Stimulated activated CD4-positive, alpha-beta T cell treated with anti-CD3 and anti-CD28 coated beads, Interleukin-12 subunit alpha, Interleukin-12 subunit beta, amount 100 ng/mL, for 4 hours (primary cell): ENCODE data around the gene CCDC59.
"Not testable (repeated sequence)": the region's sequence is repeated elsewhere in the genome, so short reads cannot be mapped to it uniquely, and the experiment has no call there.

Experiments
- DNase-seq: peaks from one replicate; pipeline ENCODE4 v3.0.0-alpha.2; 2020

The CCDC59 gene

GRCh38 chr12:82358200-82359114 is at the start of gene CCDC59, which contains the start of gene METTL25:
CCDC59 (minus strand) TSS chr12:82358387; CDS start chr12:82358376, 11 bp downstream.
METTL25 (plus strand) TSS chr12:82358529; CDS start chr12:82358566, 37 bp downstream.
- DNase-seq = peak; percentile 97

- no peak for DNase-seq
Measured at GRCh38 chr12:82407481-82407880, 49.3 kb upstream of the CCDC59 start.

DNA sequence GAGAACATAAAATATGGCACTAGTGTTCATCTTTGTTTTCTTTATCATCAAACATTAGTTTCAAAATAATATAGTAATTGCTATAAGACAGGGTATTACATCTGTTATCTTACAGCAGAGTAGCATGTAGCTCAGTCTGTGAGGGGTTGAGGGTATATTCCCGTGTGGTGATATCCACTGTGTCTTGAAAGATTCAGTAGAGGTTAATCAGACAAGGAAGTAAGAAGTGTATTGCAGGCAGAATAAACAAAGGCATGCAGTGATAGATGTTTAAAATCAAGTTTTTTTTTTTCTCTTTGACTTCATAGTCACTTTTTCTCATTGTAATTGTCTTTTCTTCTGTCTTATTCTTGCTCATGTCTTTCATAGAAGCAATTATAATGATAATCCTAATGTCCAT is 48.5 kb upstream of the CCDC59 start:
- DNase-seq = no peak

- DNase-seq = no peak
Measured at GRCh38 chr12:82400819-82401218, 42.6 kb upstream of the CCDC59 start.

DNA sequence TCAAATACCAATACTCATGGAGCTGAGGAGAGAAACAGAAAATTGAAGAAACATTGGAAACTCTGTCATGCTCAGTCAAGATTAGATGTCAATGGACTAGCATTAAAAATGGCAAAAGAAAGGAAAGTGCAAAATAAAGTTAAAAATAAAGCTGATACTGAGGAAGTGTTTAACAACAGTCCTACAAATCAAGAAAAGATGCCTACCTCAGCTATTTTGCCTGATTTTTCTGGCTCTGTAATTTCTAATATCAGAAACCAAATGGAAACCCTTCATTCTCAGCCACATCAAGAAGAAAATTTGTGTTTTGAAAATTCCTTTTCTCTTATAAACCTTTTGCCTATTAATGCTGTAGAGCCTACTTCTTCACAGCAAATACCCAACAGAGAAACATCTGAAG is 40.7 kb upstream of the CCDC59 start:
- no peak for DNase-seq

DNA sequence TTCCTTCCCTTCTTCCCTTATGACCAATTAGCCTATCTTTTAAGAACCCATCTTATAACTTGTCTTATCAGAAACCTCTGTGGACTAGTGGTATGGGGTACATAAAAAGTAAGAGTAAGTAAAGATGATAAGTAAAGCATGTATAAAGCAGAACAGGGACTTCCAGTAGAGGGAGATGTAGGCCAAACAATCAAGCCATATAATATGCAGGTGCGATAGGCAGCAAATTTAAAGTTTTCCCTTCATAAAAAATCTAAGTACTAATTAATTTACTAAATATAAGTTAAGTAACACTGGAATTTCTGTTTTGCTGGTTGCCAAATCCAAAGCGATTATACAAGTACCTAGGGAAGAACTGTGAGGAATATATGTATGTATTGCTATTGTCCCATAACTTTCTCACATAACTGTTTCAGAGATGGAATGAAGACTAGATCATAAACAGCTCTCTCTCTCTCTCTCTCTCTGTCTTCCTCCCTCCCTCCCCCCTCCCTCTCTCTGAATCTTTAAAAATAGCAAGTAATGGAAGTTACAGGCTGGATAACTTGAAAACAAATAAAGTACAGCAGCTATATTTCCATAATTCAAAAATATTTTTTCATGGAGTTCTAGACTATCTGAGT is 25.9 kb upstream of the CCDC59 start:
- DNase-seq = no peak

DNA sequence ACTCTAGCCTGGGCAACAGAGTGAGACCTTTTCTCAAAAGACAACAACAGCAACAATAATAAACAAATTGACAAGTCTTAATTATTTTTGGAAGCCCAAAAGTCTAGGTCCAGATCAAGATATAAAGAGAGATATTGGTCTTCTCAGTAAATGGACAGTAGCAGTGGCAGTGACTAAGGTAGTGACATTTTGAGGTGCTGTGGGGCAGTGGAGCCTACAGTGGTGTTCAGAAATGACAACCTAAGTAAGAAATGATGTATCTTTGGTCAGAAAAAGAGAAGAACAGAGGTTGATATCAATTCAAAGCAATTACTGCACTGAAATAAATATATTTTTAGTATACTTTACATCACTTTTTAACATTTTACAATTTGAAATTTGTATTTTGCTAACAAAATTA is 20.8 kb upstream of the CCDC59 start:
- DNase-seq = no peak

DNA sequence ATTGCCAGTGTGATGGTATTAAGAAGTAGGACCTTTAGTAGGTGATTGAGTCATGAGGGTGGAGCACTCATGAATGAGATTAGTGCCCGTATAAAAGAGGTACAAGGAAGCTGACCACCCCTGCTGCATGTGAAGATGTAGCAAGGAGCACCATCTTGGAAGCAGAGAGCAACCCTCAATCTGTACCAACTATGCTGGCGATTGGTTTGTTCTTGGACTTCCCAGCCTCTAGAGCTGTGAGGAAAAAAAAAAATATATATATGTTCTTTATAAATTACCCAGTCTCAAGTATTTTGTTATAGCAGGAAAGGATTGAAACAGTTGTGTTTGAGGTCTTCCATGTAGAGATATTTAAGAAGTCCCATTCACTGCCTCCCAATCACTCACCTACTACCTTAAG is 17.0 kb upstream of the CCDC59 start:
- DNase-seq = no peak

- DNase-seq = no peak
Measured at GRCh38 chr12:82366197-82366596, 8.0 kb upstream of the CCDC59 start.

GRCh38 chr12:82363990-82364389 is 5.8 kb upstream of the CCDC59 start:
- DNase-seq = no peak

DNA sequence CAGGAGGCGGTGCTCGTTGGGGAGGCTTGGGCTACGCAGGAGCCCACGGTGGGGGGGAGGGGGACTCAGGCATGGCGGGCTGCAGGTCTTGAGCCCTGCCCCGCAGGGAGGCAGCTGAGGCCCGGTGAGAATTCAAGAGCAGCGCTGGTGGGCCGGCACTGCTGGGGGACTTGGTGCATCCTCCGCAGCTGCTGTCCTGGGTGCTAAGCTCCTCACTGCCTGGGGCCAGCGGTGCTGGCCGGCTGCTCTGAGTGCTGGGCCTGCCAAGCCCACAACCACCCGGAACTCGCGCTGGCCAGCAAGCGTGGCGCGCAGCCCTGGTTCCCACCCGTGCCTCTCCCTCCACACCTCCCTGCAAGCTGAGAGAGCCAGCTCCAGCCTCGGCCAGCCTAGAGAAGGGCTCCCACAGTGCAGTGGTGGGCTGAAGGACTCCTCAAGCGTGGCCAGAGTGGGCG is 3.3 kb upstream of the CCDC59 start:
- DNase-seq = no peak

DNA sequence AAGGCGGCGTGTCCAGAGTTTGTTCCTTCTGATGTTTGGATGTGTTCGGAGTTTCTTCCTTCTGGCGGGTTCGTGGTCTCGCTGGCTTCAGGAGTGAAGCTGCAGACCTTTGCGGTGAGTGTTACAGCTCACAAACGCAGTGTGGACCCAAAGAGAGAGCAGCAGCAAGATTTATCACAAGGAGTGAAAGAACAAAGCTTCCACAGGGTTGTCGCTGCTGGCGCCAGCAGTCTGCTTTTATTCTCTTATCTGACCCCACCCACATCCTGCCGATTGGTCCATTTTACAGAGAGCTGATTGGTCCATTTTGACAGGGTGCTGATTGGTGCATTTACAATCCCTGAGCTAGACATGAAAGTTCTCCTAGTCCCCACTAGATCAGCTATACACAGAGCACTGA is 2.6 kb upstream of the CCDC59 start:
- DNase-seq = not testable (repeated sequence)

GRCh38 chr12:82359115-82359478 is 910 bp upstream of the CCDC59 start:
- no peak for DNase-seq

- no peak for DNase-seq
Measured at GRCh38 chr12:82357845-82358199, 365 bp downstream of the CCDC59 start.

GRCh38 chr12:82357340-82357739 is 847 bp downstream of the CCDC59 start:
- no peak for DNase-seq

DNA sequence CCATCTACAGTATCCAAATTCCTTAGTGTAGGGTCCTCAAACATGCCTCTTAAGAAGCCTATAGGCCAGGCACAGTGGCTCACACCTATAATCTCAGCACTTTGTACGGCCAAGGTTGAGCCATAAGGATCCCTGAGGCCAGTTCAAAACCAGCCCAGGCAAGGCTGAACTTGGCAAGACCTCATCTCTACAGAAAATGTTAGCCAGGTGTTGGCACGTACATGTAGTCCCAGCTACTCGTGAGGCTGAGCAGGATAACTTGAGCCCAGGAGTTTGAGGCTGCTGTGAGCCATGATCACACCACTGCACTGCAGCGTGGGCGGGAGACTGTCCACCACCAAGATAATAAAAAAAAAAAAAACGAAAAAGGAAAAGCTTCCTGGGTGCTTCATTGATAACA is 6.8 kb downstream of the CCDC59 start:
- DNase-seq = no peak

DNA sequence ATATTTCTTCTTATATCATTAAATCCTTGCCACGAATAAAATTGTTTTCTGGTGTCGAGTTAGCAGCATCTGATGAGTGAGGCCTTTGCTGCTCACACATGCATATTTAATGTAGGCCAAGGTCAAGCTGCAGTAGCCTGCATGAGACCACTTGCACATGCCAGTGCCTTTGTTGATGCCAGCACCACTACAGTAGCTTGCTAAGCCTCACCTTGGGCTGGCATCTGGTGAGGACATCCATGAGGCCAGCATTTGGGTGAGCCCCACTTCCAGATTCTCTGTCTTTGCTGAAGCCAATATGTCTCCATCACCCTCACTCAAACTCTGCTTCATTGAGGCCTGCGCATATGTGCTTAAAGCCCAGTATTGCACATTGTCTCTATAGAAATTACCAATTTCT is 8.0 kb downstream of the CCDC59 start:
- DNase-seq = no peak

DNA sequence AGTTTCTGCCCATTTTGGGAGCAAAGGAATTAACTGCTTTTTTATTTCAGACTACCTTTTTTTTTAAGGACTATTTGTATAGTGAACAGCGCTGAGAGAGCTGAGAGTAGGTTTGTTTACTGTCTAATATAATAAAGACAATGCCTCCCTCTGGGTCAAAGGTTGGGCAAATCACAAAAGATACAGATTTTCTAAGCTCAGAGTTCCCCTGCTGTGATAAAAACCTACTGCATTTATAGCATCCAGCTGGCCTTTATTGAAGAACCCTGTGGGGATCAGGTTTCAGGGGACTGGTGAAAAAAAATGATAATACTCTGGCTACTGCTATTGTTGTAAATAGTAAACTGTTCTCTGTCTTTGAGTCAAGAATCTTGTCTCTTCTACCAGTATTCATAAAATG is 28.7 kb downstream of the CCDC59 start:
- DNase-seq = no peak

DNA sequence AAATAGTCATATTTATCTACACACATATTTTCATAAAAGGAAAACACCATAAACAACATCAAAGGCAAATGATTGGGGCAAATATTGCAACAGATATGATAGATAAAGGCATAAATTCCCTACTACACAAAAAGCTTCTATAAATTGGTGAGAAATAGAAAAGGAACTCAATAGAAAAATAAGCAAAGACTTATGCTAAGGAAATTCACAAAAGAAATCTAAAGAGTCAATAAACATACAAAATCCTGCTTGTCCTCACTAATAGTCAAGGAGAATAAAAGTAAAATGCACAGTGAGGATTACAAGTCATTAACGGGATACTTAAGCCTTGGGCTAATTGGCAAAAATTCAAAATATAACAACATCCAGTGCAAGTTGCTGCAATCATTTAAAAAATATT is 30.3 kb downstream of the CCDC59 start:
- DNase-seq = no peak

GRCh38 chr12:82326905-82327503 is 31.2 kb downstream of the CCDC59 start:
- DNase-seq = no peak

DNA sequence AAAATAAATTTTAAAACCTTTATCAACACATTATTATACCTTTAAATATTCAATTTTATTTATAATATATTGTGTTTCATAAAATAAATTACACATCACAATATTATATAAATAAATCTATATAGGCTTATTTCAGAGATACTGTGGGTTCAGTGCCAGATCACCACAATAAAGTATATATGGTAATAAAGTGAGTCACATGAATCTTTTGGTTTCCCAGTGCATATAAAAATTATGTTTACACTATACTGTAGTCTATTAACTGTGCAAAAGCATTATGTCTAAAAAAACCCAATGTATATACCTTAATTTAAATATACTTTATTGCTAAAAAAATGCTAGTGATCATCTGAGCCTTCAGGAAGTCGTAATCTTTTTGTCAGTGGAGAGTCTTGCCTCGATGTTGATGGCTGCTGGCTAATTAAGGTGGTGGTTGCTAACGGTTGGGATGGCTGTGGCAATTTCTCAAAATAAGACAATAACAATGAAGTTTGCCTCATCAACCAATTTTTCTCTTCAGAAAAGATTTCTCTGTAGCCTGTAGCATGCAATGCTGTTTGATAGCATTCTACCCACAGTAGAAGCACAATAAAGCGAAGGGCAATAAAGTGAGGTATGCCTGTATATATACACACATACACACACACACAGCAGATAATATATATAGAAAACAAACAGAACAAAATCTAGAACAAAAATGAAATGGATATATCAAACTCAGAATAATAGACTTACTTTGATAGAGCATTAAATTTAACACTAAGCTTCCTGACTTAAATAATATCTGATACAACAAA is 32.4 kb downstream of the CCDC59 start:
- no peak for DNase-seq

- DNase-seq = no peak
Measured at GRCh38 chr12:82319276-82319675, 38.9 kb downstream of the CCDC59 start.

- no peak for DNase-seq
Measured at GRCh38 chr12:82314406-82314892, 43.7 kb downstream of the CCDC59 start.
